Right ventricle myocardium inferior (tissue), 1 donor: ENCODE results near the gene CCDC54. TPM values are rescaled to one million over a fixed set of nuclear protein-coding genes. Genes with fewer than 3 reads are reported as not detected.

Experiments used
- ATAC-seq: fragments of 200-7000 bp; cut with Tn5 transposase; one replicate; pipeline ENCODE4 v1.9.1; 2020; ENCODE audit warnings: mild to moderate bottlenecking, moderate library complexity
- DNase-seq: peaks from one replicate; pipeline ENCODE4 v3.0.0; 2021; ENCODE audit errors: missing footprints
- intact Hi-C: fragments of 100-400 bp; cut with DNase I; formaldehyde crosslinking; loops from one replicate; pipeline ENCODE4 v1.11.0; 2022
- total RNA-seq: library from RNA; stranded (reverse); fragmentation: NEBNext Ultra II Directional; extraction: Animal tissue kit (Norgen Biotek cat#: 25700); gene quantifications from one replicate; pipeline ENCODE4 v1.2.1, GENCODE V29; 2021
- donor health status: DM: no; HTN: yes; CAD: no; lungs with severe emphysema.

CCDC54 gene
- total RNA-seq, 1 donor from 2014 or later, result not detected

- ATAC-seq (peak; percentile 73), DNase-seq (no peak)
- intact Hi-C loops, result loop anchor here (2.0 kb wide), 1 partner anchor 150 kb away; no protein-coding TSS in a partner anchor
Measured at GRCh38 chr3:107421170-107421792, 44.0 kb downstream of the CCDC54 start.

- DNase-seq, result no peak
- intact Hi-C loops, result loop anchor here (2.0 kb wide), 1 partner anchor 151 kb away; no protein-coding TSS in a partner anchor
- no peak for ATAC-seq
Measured at GRCh38 chr3:107421881-107422280, 44.6 kb downstream of the CCDC54 start.

- DNase-seq, result no peak
- ATAC-seq, result no peak
- intact Hi-C loops, result no loop called here
Measured at GRCh38 chr3:107425033-107425432, 47.8 kb downstream of the CCDC54 start.

- DNase-seq (no peak), ATAC-seq (no peak)
- intact Hi-C loops, result no loop called here
Measured at GRCh38 chr3:107426223-107426622, 49.0 kb downstream of the CCDC54 start.

Other genes starting within 250 kb of the CCDC54 start
- 37.7 TPM for gene BBX, start 145.5 kb downstream of the CCDC54 start, total RNA-seq